Suppressor macrophage treated with lipopolysaccharide for 1 hour (primary cell): Measurements from ENCODE around the gene PRKD3.

Experiments used
- DNase-seq, 3 donors: peaks; one replicate each; pipeline ENCODE4 v3.0.0-alpha.2; 2020 to 2022

Gene PRKD3

DNA sequence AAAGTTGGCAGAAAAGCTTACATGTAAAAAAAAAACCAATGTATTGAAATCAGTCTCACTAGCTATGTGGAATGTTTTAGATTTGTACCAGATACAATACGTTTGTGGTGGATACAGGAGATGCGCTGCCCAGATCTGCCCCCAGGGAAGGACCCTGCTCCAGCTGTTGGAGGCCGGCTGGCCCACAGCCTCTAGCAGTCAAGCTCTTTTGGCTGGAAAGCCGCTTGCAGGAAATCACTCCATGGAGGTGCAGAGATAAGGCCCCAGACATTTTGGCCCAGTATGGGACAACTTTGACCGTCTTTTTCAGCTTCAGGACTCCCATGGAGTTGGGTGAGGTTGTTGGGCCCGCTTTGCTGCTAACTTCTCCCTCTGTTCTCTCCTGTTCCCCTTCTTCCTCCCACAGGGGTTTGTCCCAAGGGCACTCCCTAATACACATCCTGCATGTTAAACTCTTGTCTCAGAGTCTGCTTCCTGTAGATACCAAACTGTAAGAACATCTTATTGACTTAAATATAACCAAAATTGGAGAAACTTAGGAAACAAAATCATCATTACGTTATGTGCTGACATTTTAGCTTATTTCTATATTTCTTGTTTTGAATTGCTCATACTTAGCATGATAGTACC, 18.1 kb upstream of the PRKD3 start:
- DNase-seq = peak in 2 of 3 donors; percentile 22 to 30

GRCh38 chr2:37340637-37341036, 16.0 kb upstream of the PRKD3 start:
- DNase-seq = no peak

GRCh38 chr2:37338933-37339332, 14.3 kb upstream of the PRKD3 start:
- no peak for DNase-seq

DNA sequence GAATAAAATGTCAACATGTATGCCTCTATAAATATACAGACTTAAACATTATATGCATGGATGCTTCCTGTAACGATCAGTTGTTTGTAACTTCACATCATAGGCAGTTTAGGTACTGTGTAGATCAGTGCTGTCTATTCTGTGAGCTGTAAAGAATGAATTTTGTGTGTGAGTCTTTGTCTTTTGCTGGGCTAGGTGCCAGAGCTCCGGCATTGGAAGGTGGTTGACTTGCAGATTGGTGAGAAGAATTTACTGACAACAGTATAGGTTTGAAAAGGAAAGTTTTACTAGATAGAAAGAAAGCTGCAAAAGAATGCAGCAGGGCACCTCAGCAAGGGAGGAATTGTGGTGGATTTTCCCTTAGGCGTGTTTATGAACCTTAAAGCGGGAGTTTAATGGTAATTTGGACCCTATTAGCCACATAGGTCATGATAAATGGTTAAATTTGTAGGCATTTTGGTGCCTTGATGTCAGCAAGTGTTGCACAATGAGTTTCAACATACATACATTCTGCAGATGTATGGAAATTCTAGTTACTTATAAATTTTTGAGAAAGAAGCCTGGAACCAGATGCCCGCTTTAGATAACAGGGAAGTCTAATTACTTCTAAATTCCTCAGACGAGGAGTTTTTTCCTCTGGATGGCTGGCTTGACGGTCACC, 13.1 kb upstream of the PRKD3 start:
- DNase-seq = peak in 1 of 3 donors; percentile 44

- no peak for DNase-seq
These were observed 11.0 kb upstream of the PRKD3 start for GRCh38 chr2:37335604-37336003.

DNA sequence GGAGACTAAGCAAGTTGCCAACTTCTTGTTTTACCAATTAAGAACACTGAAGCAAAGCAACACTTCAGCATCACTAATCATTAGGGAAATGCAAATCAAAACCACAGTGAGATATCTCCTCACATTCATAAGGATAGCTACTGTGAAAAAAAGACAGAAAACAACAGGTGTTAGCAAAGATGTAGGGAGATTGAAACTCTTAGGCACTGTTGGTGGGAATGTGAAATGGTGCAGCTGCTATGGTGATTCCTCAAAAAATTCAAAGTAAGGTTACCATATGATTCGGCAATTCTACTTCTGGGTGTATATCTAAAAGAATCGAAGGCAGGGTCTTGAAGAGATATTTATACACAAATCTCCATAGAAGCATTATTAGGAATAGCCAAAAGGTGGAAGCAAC, 8.6 kb upstream of the PRKD3 start:
- no peak for DNase-seq

- no peak for DNase-seq
These were observed 7.9 kb upstream of the PRKD3 start for GRCh38 chr2:37332560-37332959.

DNA sequence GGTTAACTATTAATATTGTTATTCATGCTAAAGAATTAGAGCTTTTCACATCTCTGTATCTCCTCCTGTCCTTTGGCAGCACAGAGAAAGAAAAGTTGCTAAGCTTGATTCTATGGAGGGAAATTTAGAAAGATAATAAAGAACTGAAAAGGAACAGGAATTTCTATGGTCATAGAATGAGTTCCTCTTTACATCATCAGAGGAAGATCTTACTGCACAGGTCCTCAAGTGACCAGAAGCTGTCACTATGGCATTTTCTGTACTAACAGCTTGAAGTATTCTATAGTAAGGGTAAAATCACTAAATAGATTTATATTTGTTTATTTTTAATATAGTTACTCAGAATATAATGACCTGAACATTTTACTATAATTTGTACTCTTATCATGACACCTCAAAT, 6.0 kb upstream of the PRKD3 start:
- peak; percentile 36 to 64 (median 63) for DNase-seq

DNA sequence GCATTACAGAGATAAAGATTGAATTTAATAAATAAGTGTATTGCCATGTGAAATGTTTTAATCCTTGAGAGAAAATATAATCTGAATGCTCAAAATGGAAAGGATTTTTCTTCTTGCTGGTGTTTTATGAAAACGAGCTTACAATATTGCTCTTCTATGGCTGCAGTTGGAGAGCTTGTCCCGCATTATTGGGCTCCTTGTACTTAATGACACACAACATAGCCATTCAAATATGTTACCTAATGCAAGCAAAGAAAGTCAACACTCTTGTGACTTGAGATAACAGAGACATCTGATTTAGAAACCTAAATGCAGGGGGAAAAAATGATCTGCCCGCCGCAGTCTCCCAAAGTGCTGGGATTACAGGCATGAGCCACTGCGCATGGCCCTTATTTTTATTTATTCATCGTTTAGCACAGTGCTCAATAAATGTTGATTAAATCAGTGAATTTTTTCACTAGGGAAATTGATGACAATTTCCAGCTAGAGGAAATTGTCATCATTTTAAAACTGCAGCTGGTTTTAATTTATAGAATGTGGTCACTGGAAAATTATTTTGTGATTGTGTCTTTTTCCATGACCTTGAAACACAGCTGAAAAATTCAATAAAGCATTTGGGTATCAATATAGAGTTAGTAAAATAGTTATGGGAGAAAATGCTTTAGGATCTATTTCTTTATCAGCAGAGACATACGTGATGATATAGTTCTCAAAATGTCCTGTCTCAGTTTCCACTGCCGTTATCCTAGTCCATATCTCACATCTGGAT, 2.4 kb upstream of the PRKD3 start:
- no peak for DNase-seq

DNA sequence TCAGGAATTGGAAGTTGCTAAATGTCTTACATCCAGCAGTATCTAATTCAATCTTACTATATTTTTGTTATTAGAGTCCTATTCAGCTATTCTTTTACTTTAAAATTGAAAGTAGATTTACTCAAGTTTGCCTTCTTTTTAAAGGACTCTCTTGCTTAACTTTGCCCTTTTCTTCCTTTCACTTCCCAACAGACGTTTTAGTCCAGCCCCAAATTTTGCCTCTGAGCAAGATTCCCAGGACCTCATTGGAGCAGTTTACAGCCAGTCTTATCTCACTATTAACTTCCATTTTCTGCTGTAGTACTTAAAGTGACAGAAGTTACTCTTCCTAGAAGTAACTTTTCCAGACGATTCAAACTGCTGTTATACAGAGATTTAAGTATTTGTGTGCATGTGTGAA, 1.7 kb upstream of the PRKD3 start:
- peak; percentile 87 to 92 (median 90) for DNase-seq

DNA sequence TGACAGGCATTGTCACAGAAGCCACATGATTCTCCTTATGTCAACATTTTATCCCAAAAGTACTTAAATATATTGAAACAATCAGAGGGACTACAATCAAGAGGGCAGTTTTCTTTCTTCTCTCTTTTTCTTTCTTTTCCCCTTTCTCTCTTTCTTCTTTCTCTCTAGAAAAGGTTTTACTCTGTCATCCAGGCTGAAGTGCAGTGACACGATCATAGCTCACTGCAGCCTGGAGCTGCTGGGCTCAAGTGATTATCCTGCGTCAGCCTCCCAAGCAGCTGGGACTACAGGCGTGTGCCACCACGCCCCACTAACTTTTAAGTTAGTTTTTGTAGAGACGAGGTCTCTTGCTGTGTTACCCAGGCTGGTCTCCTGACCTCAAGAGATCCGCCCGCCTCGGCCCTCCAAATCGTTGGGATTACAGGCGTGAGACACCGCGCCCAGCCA, 1.0 kb upstream of the PRKD3 start:
- no peak for DNase-seq

- peak in 1 of 3 donors; percentile 73 for DNase-seq
These were observed 172 bp downstream of the PRKD3 start for GRCh38 chr2:37324536-37324785.

GRCh38 chr2:37323781-37324535, 675 bp downstream of the PRKD3 start:
- peak; percentile 30 to 53 (median 36) for DNase-seq

DNA sequence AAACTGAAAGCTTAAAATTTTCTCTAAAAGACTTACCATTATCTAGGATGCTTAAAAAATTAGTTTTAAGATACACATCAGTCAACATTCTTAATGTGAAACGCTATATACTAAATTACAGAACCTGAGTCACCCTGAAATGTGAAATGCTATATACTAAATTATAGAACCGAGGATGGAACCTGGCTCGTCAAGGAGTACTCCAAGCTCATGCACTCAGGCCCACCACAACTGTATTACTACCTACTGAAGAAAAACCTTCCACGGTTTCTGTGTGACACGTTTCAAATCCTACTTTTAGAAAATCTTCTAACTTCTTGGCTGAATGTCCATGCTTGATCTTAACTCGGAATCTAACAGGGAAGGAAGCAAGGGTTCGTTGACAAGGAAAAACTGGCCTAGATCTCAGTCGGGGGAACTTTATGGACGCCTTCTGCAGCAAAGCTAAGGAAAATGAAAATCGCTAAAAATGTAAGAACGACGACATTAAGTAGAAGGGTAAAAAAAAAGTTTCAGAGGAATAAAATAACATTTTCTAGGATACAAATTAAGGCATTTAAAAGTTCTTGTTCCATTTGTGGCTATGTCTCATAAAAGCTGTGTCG, 1.4 kb downstream of the PRKD3 start:
- no peak for DNase-seq

DNA sequence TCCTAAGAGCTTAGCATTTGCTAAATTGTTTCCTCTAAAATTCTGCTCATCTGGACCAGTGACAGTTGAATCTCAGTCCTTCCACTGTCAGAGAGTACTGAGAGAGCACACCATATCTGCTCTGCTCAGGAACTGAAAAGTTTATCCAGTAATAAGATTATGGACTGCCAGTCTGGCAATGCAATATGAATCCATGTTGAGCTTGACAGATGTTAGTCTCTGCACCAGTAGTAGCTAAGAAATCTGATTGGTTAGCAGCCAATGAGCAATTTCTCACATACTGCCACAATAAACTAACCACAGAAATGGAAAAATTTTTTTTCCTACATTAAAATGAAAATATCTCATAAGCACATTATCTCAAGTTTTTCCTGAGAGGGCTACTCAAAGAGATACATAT, 2.3 kb downstream of the PRKD3 start:
- no peak for DNase-seq

- DNase-seq = no peak
These were observed 3.5 kb downstream of the PRKD3 start for GRCh38 chr2:37321029-37321682.

DNA sequence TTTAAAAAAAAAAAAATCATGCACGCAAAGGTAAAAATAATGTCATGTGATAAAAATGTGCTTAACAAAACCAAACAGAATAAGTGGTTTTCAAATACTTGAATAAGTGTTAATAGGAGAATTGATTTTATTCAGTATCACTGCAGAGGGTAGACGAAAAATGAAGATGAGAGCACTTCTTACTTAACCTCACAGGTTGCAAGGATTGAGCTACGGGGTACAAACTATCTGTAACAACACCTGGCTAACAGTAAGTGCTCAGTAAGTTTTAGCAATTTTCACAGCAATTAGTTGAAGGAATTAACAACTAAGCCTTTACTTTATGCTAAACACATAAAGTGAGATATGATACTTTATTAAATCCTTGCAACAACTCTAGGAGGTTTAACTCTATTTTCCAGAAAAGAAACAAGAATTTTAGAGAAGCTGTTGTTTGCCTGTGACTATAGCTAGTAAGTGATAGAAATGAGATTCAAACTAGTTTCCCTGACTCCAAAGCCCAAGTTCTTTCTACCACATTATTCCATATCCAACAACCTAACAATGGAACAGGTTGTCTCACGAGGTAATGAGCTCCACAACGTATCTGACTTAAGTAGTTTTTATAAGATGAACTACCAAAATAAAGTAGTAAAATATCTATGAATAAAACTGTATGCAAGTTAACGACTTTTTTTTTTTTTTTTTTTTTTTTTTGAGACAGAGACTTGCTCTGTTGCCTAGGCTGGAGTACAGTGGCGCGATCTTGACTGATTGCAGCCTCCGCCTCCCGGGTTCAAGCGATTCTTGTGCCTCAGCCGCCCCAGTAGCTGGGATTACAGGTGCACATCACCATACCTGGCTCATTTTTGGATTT, 4.7 kb downstream of the PRKD3 start:
- no peak for DNase-seq

DNA sequence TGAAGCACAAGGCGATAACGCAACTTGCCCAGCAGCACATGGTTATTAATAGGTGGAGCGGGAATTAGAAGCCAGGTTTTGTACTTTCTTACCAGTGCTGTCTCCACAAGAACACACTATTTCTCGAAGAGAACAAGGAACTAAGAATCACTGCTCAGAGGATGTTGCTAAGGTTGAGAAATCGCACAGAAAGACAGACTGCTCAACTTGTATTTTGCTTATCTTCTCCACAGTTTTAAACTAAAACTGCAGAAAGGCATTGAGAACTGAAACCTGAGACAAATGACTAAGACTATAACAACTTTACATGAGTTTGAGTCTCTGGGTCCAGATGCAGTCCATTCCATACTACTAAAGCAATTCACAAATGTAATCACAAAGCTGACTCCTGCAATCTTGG, 6.2 kb downstream of the PRKD3 start:
- peak; percentile 12 to 36 (median 31) for DNase-seq

GRCh38 chr2:37317746-37318145, 6.9 kb downstream of the PRKD3 start:
- no peak for DNase-seq

GRCh38 chr2:37316181-37316580, 8.5 kb downstream of the PRKD3 start:
- no peak for DNase-seq

DNA sequence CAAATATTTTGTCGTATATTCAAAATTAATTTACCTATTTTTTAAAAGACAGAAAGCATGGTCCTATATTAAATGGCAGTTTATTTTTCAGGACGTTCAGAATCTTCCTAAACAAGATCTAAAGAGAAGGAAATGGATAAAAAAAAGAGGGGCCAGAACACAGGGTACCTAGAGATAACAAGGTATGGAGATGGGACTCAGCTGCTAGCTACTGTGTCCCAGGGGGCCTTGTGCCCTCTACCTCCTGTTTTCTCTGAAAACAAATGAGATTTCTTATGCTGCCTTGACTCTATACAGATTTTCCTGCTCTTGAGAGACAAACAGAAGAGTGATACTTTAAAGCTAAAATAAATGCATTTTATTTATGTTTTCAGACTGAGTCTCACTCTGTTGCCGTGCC, 9.3 kb downstream of the PRKD3 start:
- no peak for DNase-seq

DNA sequence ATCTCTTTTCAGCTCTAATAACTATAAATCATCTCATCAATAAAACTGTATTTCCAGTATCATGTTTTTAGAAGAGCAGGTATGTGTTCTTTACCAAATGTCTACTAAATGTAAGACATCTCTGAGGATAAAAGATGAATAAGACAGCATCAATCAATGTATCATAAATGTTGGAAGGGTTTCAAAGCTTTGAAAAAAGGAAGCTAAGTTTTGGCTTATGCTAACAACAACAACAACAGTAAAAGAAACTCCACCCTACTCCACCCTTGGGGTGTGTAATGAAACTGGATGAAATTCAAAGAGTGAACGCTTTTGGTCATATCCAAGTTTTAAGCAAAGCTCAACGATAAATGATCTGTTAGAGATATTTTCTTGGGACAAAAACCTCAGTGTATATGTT, 17.1 kb downstream of the PRKD3 start:
- no peak for DNase-seq
